H1 (cell line): ENCODE results near the gene WDSUB1. TPM values are rescaled to one million over a fixed set of nuclear protein-coding genes. Genes with fewer than 3 reads are reported as not detected.

Source experiments
- CTCF ChIA-PET: fragments of 300-600 bp; sonication (Branson Sonifier 250); formaldehyde crosslinking; loops from one replicate; lab custom pipeline; 2021; ENCODE audit not compliant: partially characterized antibody; lab: Charles Lee
- POLR2A ChIA-PET: fragments of 300-600 bp; sonication (Branson Sonifier 250); formaldehyde crosslinking; loops from one replicate; lab custom pipeline; 2021; ENCODE audit warnings: inconsistent platforms; ENCODE audit not compliant: partially characterized antibody; lab: Charles Lee
- DNase-seq, 2 experiments: peaks; one replicate each; pipeline versions ENCODE4 v3.0.0 to v3.0.0-alpha.2; 2010 to 2022; ENCODE audit warnings: low spot score in 2 of 2, low read depth in 1 of 2, mixed read lengths in 1 of 2
- FAIRE-seq: peaks from 2 replicates; lab custom pipeline; 2011; peaks lifted over from hg19 to GRCh38; lab: Jason Lieb, UNC
- H2AFZ ChIP-seq: 2 replicates; pipeline ENCODE4 v1.8.1; 2012; ENCODE audit warnings: low read length, inconsistent platforms
- H2AK5ac ChIP-seq: 2 replicates; pipeline ENCODE4 v1.6.1; 2013; ENCODE audit warnings: low read depth, low read length
- H2BK120ac ChIP-seq: replicated peaks from 2 replicates; pipeline ENCODE3; 2013; ENCODE audit warnings: low read depth, low read length, inconsistent platforms
- H2BK12ac ChIP-seq: 2 replicates; pipeline ENCODE4 v1.6.1; 2013; ENCODE audit warnings: low read depth, low read length
- H2BK15ac ChIP-seq: 2 replicates; pipeline ENCODE4 v1.6.1; 2013; ENCODE audit warnings: low read length
- H2BK20ac ChIP-seq: 2 replicates; pipeline ENCODE4 v1.6.1; 2013; ENCODE audit warnings: low read length
- H2BK5ac ChIP-seq: 2 replicates; pipeline ENCODE4 v1.6.1; 2013; ENCODE audit warnings: low read depth, low read length
- H3K14ac ChIP-seq: 2 replicates; pipeline ENCODE4 v1.6.1; 2013; ENCODE audit warnings: inconsistent platforms; ENCODE audit not compliant: insufficient read length
- H3K18ac ChIP-seq: 2 replicates; pipeline ENCODE4 v1.6.1; 2013; ENCODE audit warnings: low read length; ENCODE audit errors: extremely low read depth
- H3K23ac ChIP-seq: 2 replicates; pipeline ENCODE4 v1.6.1; 2013; ENCODE audit warnings: inconsistent platforms; ENCODE audit not compliant: insufficient read length
- H3K23me2 ChIP-seq: 2 replicates; pipeline ENCODE4 v1.6.1; 2013; ENCODE audit warnings: low read depth, low read length
- H3K27ac ChIP-seq: 2 replicates; pipeline ENCODE4 v1.6.1; 2011; ENCODE audit warnings: low read depth, low read length, inconsistent platforms
- H3K27me3 ChIP-seq, 4 experiments: replicated peaks in 1 of 4; 1 replicate in 1 of 4; 2 replicates in 3 of 4; pipeline versions ENCODE4 v1.6.1 to v1.8.1; 2011 to 2013; ENCODE audit warnings: low read length in 3 of 4, mild to moderate bottlenecking in 3 of 4, inconsistent platforms in 2 of 4, mixed read lengths in 2 of 4, moderate library complexity in 1 of 4; ENCODE audit not compliant: control insufficient read depth in 3 of 4, insufficient read depth in 3 of 4; ENCODE audit errors: extremely low read depth in 1 of 4
- H3K36me3 ChIP-seq, 4 experiments: 2 replicates each; pipeline versions ENCODE4 v1.6.1 to v1.8.1; 2011 to 2013; ENCODE audit warnings: mild to moderate bottlenecking in 4 of 4, low read length in 3 of 4, moderate library complexity in 2 of 4, control low read depth in 1 of 4, inconsistent platforms in 1 of 4; ENCODE audit not compliant: insufficient read depth in 4 of 4, control insufficient read depth in 2 of 4
- H3K4ac ChIP-seq: replicated peaks from 2 replicates; pipeline ENCODE3; 2013; ENCODE audit warnings: low read length, low read depth, mixed read lengths, inconsistent platforms; ENCODE audit not compliant: insufficient read length
- H3K4me1 ChIP-seq, 4 experiments: replicated peaks in 1 of 4; 1 replicate in 1 of 4; 2 replicates in 3 of 4; pipeline versions ENCODE4 v1.6.1 to v1.8.1; 2011 to 2013; ENCODE audit warnings: low read length in 3 of 4, inconsistent platforms in 2 of 4, mixed read lengths in 1 of 4; ENCODE audit not compliant: insufficient read depth in 4 of 4, control insufficient read depth in 3 of 4
- H3K4me2 ChIP-seq, 2 experiments: 2 replicates each; pipeline versions ENCODE4 v1.6.1 to v1.8.1; 2011 to 2013; ENCODE audit warnings: low read depth in 2 of 2, low read length in 2 of 2, control low read depth in 1 of 2, inconsistent platforms in 1 of 2, mild to moderate bottlenecking in 1 of 2; ENCODE audit not compliant: insufficient read depth in 1 of 2
- H3K4me3 ChIP-seq, 4 experiments: fragments of 200-600, 300-600 bp in 1 of 4; sonication (generic), shearing (Covaris generic), sonication (Bioruptor Twin) in 1 of 4; 2 replicates each; pipeline versions ENCODE4 v1.5.1 to v1.8.1; 2011 to 2016; ENCODE audit warnings: low read length in 4 of 4, low read depth in 3 of 4, control low read depth in 2 of 4, inconsistent platforms in 2 of 4, mild to moderate bottlenecking in 2 of 4, mixed read lengths in 1 of 4, moderate library complexity in 1 of 4; ENCODE audit not compliant: insufficient read depth in 2 of 4; ENCODE audit errors: extremely low read depth in 1 of 4
- H3K56ac ChIP-seq: replicated peaks from 2 replicates; pipeline ENCODE3; 2013; ENCODE audit warnings: low read depth, mild to moderate bottlenecking, mixed read lengths, low read length, inconsistent platforms; ENCODE audit not compliant: insufficient read length
- H3K79me1 ChIP-seq: 2 replicates; pipeline ENCODE4 v1.6.1; 2013; ENCODE audit warnings: low read depth, low read length, control low read depth
- H3K79me2 ChIP-seq, 2 experiments: 2 replicates each; pipeline versions ENCODE4 v1.6.1 to v1.8.1; 2012 to 2013; ENCODE audit warnings: low read length in 2 of 2, mild to moderate bottlenecking in 2 of 2, inconsistent platforms in 1 of 2; ENCODE audit not compliant: insufficient read depth in 2 of 2, control insufficient read depth in 1 of 2
- H3K9ac ChIP-seq, 4 experiments: replicated peaks in 1 of 4; 1 replicate in 1 of 4; 2 replicates in 3 of 4; pipeline versions ENCODE4 v1.6.1 to v1.8.1; 2011 to 2013; ENCODE audit warnings: low read depth in 3 of 4, low read length in 3 of 4, control low read depth in 2 of 4, mild to moderate bottlenecking in 2 of 4, moderate library complexity in 2 of 4, inconsistent platforms in 1 of 4; ENCODE audit errors: extremely low read depth in 1 of 4
- H3K9me3 ChIP-seq, 2 experiments: 2 replicates each; pipeline versions ENCODE4 v1.6.1 to v1.8.1; 2012 to 2013; ENCODE audit warnings: mild to moderate bottlenecking in 2 of 2, moderate library complexity in 2 of 2, control low read depth in 1 of 2, inconsistent platforms in 1 of 2, low read depth in 1 of 2, low read length in 1 of 2, mixed read lengths in 1 of 2; ENCODE audit not compliant: insufficient read depth in 2 of 2
- H4K20me1 ChIP-seq, 2 experiments: replicated peaks in 1 of 2; 2 replicates each; pipeline versions ENCODE3 to v1.8.1; 2011 to 2013; ENCODE audit warnings: inconsistent platforms in 2 of 2, low read length in 2 of 2, mild to moderate bottlenecking in 1 of 2; ENCODE audit not compliant: insufficient read depth in 2 of 2, control insufficient read depth in 1 of 2
- H4K5ac ChIP-seq: 2 replicates; pipeline ENCODE4 v1.6.1; 2013; ENCODE audit warnings: low read length, low read depth, mixed read lengths, inconsistent platforms; ENCODE audit not compliant: insufficient read length
- H4K8ac ChIP-seq: 2 replicates; pipeline ENCODE4 v1.8.0; 2013; ENCODE audit warnings: mild to moderate bottlenecking, moderate library complexity, low read length, inconsistent platforms; ENCODE audit not compliant: insufficient read depth; ENCODE audit errors: extremely low read depth
- H4K91ac ChIP-seq: replicated peaks from 2 replicates; pipeline ENCODE3; 2013; ENCODE audit warnings: low read length, mixed read lengths, inconsistent platforms; ENCODE audit not compliant: insufficient read length
- ZNF274 ChIP-seq: IDR thresholded peaks from 2 replicates; pipeline ENCODE4 v1.7.0; 2012; ENCODE audit warnings: low read length, borderline replicate concordance; ENCODE audit errors: extremely low read depth
- WGBS, 2 experiments: shearing (Covaris generic) in 1 of 2; methylation state at CpG; one replicate each; pipeline versions ENCODE4 v1.1.6 to v1.1.7; 2013 to 2015; ENCODE audit warnings: low lambda C conversion rate in 2 of 2, mixed read lengths in 2 of 2, inconsistent platforms in 1 of 2, low coverage in 1 of 2, missing lambda C conversion rate in 1 of 2; ENCODE audit not compliant: insufficient replicate concordance in 2 of 2, insufficient coverage in 1 of 2, insufficient read length in 1 of 2; ENCODE audit errors: extremely low coverage in 1 of 2, missing lambda C conversion rate in 1 of 2; 5-methylcytosine and 5-hydroxymethylcytosine counted together
- polyA plus RNA-seq, 7 experiments: library from polyadenylated mRNA; depleted of rRNA in 3 of 7; stranded (reverse) in 5 of 7; unstranded in 2 of 7; fragments of >200 nt in 5 of 7; fragments of 200-250 nt in 2 of 7; gene quantifications; 1 replicate in 5 of 7; 2 replicates in 1 of 7; 4 replicates in 1 of 7; pipeline versions ENCODE4 v1.2.1 to v1.2.3, GENCODE V29; 2011 to 2013; ENCODE audit warnings: missing spikeins in 2 of 7, mixed read lengths in 2 of 7
- total RNA-seq: library from RNA; stranded (reverse); fragmentation: NEBNext Ultra II Directional; extraction: Animal tissue kit (Norgen Biotek cat#: 25700); gene quantifications from 2 replicates; pipeline ENCODE4 v1.2.1, GENCODE V29; 2021

WDSUB1 gene
- total and polyA plus RNA-seq, 2 of the 8 experiments (the other 6 are each of a cell fraction or from before 2014, with no cell fraction given): 5.5 to 8.0 TPM

DNA sequence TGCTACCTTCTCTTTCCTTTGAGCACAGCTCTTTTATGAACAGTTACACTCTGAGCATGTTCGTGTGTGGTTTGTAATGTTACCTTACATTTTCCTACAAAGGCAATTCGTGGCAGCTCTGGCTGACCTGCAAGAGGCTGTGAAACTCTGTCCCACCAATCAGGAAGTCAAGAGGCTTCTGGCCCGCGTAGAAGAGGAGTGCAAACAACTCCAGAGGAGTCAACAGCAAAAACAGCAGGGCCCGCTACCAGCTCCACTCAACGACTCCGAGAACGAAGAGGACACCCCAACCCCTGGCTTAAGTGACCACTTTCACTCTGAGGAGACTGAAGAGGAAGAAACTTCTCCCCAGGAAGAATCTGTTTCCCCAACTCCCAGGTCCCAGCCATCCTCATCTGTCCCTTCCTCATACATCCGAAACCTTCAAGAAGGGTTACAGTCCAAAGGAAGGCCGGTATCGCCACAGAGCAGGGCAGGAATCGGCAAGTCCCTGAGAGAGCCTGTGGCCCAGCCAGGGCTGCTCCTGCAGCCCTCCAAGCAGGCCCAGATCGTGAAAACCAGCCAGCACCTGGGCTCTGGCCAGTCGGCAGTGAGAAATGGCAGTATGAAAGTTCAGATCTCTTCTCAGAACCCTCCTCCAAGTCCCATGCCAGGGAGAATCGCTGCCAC lies 56.9 kb downstream of the WDSUB1 start:
- no peak overlapping the region for H4K8ac ChIP-seq
- H3K14ac ChIP-seq: no peak overlapping the region
- H3K56ac ChIP-seq: no peak overlapping the region
- H3K4me3 ChIP-seq: no peak overlapping the region
- peaks cover 0 to 2% of the 10 kb centered on the region in 2 experiments for H4K20me1 ChIP-seq
- H2AFZ ChIP-seq: no peak overlapping the region
- H3K79me1 ChIP-seq: no peaks in the 10 kb centered on the region
- DNase-seq (no peak), FAIRE-seq (no peak)
- ChIA-PET POLR2A (interaction anchor here (1.6 kb wide), 1 partner anchor 14 kb away, joined by 3 read pairs; no protein-coding TSS in a partner anchor), CTCF (interaction anchor here (1.2 kb wide), 1 partner anchor 81 kb away, joined by 3 read pairs; no protein-coding TSS in a partner anchor)
- H2BK12ac ChIP-seq: no peak overlapping the region
- peaks cover 0 to 6% (median 2%) of the 10 kb centered on the region in 4 experiments; a peak in 2 of 8 replicates for H3K36me3 ChIP-seq
- no peaks in the 10 kb centered on the region for H3K79me2 ChIP-seq
- TF ChIP-seq ZNF274: no peak
- no peak overlapping the region for H3K4ac ChIP-seq
- H3K27ac ChIP-seq: no peak overlapping the region
- WGBS, 2 experiments: 88% methylated on average over 15 of the region's 15 CpGs; no CpG with 5 or more reads in 1 of the 2 experiments
- no peak overlapping the region for H4K5ac ChIP-seq
- H2BK120ac ChIP-seq: no peak overlapping the region
- H3K4me1 ChIP-seq: no peaks in the 10 kb centered on the region
- H3K9me3 ChIP-seq: no peaks in the 10 kb centered on the region
- H4K91ac ChIP-seq: no peak overlapping the region
- H3K23ac ChIP-seq: no peak overlapping the region
- no peak overlapping the region for H2BK5ac ChIP-seq
- no peaks in the 10 kb centered on the region for H3K23me2 ChIP-seq
- no peak overlapping the region for H2BK15ac ChIP-seq
- no peak overlapping the region for H2BK20ac ChIP-seq
- no peak overlapping the region for H3K4me2 ChIP-seq
- no peaks in the 10 kb centered on the region; a peak in 1 of 7 replicates for H3K27me3 ChIP-seq
- H2AK5ac ChIP-seq: no peak overlapping the region
- H3K9ac ChIP-seq: no peak overlapping the region
- H3K18ac ChIP-seq: no peak overlapping the region
